ENCODE results near the gene PTPRF.
A peak's percentile ranks its signal among the peaks of the same experiment; 100 is the strongest.
"Not testable (repeated sequence)": the region's sequence is repeated elsewhere in the genome, so short reads cannot be mapped to it uniquely, and the experiment has no call there.

Gene PTPRF

DNA sequence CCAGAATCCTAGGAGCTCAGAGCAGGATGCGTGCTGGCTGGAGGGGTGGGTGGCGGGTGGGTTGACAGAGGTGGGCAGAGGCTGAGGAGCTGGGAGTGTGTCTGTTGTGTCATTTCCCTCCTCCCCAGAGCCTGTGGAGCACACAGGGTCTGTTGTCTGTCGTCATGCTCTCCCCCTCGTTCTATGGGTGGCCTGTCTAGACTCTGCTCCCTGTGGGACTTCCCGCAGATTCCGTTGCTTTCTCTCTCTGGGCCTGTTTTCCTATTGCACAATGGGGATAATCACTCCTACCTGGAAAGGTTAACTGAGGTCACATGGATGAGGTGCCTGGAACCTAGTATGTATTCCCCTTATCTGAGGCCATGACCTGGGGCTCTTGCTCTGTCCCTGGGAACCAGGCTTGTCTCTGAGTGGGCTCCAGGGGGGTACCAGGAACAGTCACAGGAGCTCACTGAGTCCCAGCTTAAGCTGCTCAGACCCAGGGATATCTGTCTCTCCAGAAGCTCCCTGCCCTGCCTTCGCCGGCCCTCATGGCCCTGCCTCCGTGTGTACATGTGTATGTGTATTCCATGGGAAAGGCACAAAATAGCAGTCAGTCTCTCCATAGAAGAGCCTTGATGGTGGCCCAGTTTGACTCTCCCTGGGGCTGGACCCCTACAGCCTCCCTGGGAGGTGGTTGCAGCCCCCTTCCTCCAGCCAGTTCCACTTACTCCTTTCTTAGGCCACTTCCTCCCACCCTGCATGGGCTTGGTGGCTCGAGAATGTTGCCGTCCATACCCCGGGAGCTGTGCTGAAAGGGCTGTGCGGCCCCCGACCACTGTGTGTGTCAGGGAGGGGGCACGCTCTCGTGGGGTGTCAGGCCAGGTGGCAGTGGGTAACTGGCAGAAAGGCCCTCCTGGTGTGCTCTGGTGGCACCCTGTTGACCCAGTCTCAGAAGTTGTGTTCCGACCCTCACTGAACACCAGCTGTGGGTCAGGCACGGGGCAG, 17.9 kb downstream of the PTPRF start:
- Mint-ChIP-seq H3K4me3 (no peak overlapping the region), H3K4me1 (peaks cover 7% of the 10 kb centered on the region), H3K9me3 (peaks cover 2% of the 10 kb centered on the region)

DNA sequence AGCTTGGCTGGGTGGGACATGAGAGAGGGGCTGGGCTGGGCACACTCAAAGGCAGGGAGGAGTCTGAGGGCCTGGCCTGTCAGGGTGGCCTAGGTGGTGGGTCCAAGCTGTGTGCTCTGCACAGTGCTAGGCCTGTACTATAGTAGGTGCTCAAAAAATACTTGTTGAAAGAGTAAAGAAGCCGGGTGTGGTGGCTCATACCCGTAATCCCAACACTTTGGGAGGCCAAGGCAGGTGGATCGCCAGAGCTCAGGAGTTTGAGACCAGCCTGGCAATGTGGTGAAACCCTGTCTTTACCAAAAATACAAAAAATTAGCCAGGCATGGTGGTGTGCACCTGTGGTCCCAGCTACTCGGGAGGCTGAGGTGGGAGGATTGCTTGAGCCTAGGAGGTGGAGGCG, 18.7 kb downstream of the PTPRF start:
- peak overlapping the region; percentile 60 for H3K4me3 Mint-ChIP-seq
- not testable (repeated sequence) for ATAC-seq (ENCODE audit: low read depth)

More for the DNA sequence above, 17.9 kb downstream of the PTPRF start:
- Mint-ChIP-seq H3K36me3 (no peaks in the 10 kb centered on the region), H3K27me3 (peaks cover 22% of the 10 kb centered on the region), H3K27ac (no peak overlapping the region)
- DNase-seq (ENCODE audit: low spot score in 2 of 2) (no peak), ATAC-seq (ENCODE audit: low read depth) (no peak)

DNA sequence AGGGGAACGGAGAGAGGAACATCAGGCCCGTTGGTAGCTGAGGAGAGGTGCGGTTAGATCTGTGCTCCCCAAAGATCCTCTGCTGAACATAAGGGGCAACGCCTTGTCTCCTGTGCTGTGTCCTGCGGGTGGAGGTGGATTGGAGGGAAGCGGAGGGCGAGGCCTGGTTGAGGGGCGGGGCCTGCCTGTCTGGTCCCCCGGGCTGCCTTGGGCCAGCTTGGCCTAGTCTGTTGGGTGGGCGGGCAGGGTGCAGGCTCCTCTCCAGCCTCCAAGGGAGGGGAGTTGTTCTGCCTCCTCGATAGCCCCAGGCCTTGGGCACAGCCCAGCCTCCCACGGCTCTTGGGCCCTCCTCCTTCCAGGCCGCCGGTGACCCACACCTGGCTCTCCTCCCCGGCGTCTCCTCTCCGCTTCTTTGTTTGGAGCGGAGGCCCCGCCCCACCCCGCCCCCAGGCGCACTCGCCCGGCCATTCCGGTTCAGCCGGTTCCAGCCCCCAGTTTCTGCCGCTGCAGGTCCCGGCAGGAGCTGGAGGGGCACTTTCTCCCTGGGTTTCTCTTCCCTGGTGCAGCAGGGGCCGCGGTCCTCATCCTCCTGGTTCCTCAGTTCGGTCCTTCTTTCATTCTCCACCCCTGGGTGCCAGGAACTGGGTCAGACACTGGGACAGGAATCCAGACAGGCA, 19.4 kb downstream of the PTPRF start:
- H3K9me3 Mint-ChIP-seq: peaks cover 2% of the 10 kb centered on the region
- ATAC-seq (ENCODE audit: low read depth) (peak; percentile 54), DNase-seq (ENCODE audit: low spot score in 2 of 2) (no peak)
- H3K4me3 Mint-ChIP-seq: peak overlapping the region; percentile 74
- peaks cover 7% of the 10 kb centered on the region for H3K4me1 Mint-ChIP-seq
- peak overlapping the region; percentile 60 for H3K27ac Mint-ChIP-seq
- H3K27me3 Mint-ChIP-seq: peaks cover 25% of the 10 kb centered on the region
- no peaks in the 10 kb centered on the region for H3K36me3 Mint-ChIP-seq

More for the DNA sequence above, 18.7 kb downstream of the PTPRF start:
- not testable (repeated sequence) for H3K36me3 Mint-ChIP-seq; H3K4me1 Mint-ChIP-seq; H3K9me3 Mint-ChIP-seq; H3K27ac Mint-ChIP-seq; DNase-seq (ENCODE audit: low spot score in 2 of 2)
- peaks cover 25% of the 10 kb centered on the region for H3K27me3 Mint-ChIP-seq

DNA sequence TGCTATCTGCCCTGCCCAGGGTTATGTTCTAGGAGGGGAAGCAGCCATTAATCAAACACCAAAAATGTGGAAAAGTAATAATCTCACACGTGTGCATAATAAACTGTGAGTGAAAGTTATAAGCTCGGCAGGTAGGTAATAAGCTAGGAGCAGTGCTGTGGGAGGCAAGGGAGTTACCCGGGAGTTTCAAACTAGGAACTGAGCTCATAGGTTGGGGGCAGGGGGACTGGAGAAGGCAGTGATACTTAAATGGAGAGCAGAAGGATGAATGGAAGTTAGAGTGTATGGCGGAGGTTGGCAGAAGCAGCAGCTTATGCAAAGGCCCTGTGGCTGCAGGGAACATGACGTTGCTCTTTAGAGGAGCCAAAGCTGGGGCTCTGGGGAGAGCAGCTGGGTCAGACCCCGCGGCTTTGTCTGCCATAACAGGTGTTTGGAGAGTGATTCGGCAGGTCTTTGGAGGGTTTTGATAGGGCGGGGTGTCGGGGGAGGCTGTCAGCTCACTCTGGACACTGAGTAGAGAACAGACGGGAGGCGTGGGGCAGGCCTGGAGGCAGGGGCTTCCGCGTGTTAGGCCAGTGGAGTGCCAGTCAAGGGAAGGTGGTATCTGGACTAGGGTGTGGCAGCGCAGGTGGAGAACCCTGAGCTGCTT, 20.0 kb downstream of the PTPRF start:
- H3K27ac Mint-ChIP-seq: peak overlapping the region; percentile 60
- H3K4me3 Mint-ChIP-seq: peak overlapping the region; percentile 74
- ATAC-seq (ENCODE audit: low read depth) (no peak), DNase-seq (ENCODE audit: low spot score in 2 of 2) (no peak)
- peaks cover 2% of the 10 kb centered on the region for H3K9me3 Mint-ChIP-seq
- H3K36me3 Mint-ChIP-seq: no peaks in the 10 kb centered on the region
- H3K27me3 Mint-ChIP-seq: peaks cover 25% of the 10 kb centered on the region
- peaks cover 7% of the 10 kb centered on the region for H3K4me1 Mint-ChIP-seq

DNA sequence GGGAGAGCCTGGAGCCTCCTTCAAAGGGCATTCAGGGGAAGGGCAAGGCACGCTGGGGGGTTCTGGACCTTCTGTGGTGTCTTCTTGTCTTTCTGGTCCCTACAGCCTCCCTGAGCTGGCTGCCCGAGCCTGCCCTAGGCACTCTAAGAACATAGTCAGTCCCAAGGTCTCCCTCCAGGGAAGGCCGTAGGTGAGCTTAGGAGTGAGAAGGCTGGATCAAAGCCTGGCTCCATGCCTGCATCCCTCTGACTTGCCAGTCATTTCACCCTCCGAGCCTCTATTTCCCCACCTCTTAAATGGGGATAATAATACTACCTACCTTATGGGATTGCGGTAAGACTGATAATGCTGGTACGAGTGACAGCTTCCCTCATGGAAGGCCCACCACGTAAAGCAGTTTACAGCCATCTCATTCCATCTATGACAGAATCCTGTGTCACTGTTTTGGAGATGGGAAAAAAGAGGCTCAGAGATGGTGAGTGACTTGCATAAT, 20.8 kb downstream of the PTPRF start:
- Mint-ChIP-seq H3K4me1 (peaks cover 7% of the 10 kb centered on the region), H3K36me3 (no peaks in the 10 kb centered on the region), H3K27ac (no peak overlapping the region), H3K9me3 (peaks cover 2% of the 10 kb centered on the region), H3K4me3 (no peak overlapping the region), H3K27me3 (peaks cover 25% of the 10 kb centered on the region)
- no peak for DNase-seq (ENCODE audit: low spot score in 2 of 2)
- ATAC-seq (ENCODE audit: low read depth): no peak

DNA sequence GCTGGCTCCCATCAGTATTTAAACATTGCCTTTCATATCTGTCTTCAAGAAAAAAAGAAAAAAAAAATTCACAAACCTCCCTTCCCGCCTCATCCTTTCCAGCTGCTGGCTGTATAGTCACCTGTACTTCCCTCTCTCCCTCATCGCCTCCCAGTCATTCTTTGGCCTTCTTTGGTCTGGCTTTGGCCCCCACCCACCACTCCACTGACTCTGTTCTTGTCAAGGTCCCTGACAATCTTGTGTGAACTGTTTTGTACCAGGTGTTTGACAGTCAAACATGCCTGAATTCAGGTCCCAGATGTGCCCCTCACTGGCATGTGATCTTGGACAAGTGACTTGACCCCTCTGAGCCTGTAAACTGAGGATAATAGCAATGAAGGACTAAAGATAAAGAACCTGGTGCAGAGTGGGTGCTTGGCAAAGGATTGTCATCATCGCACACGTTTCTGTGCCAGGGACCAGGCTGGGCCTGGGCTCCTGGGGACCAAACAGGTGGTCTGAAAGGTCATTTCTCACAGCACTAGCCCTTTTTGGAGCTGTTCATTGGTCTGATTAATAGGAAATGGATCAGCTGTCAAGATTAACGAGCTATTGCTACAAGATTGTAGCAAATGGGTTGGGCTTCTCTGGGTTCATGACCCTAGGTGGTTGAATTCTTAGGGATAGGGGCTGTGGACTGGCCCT, 21.5 kb downstream of the PTPRF start:
- Mint-ChIP-seq H3K9me3 (peaks cover 2% of the 10 kb centered on the region), H3K27ac (no peak overlapping the region), H3K4me3 (no peak overlapping the region), H3K4me1 (peaks cover 4% of the 10 kb centered on the region), H3K36me3 (no peaks in the 10 kb centered on the region), H3K27me3 (peaks cover 21% of the 10 kb centered on the region)
- ATAC-seq (ENCODE audit: low read depth): no peak
- DNase-seq (ENCODE audit: low spot score in 2 of 2): no peak

DNA sequence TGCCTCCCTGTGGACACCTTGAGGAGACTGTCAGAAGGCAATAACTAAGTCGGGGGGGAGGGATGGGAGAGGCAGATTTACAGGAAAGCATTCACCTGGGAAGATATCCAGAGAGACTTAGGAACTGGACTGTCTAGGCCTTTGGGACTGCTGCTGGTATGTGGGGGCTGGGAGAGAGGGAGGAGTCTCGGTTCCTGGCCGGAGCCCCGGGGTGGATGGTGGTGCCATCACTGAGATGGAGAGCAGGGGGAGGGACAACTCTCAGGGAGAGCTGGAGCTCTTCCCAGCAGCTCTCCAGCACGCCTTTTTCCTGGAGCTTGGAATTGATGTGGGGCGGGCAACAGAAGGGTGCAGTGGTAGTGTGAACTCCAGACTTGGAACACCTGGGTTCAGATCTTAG, 22.1 kb downstream of the PTPRF start:
- no peak overlapping the region for H3K27ac Mint-ChIP-seq
- H3K4me3 Mint-ChIP-seq: no peak overlapping the region

DNA sequence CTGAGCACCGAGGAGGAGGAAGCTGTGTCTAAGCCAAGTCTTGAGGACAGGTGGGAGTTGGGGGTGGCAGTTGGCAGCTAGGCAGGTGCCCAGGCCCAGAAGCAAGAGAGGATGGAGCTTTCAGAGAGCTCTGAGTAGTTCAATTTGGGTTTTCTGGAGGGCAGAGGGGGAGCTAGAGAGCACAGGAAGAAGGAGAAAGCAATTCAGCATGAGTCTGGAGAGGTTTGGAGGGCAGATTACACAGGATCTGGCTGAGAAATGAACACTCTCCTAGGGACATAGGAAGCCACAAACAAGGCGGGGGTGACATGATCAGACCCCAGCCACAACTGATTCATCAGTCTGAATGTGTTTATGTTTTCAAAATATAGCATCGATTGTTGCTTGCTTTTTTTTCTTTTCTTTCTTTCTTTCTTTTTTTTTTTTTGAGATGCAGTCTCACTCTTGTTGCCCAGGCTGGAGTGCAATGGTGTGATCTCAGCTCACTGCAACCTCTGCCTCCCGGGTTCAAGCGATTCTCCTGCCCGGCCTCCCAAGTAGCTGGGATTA, 23.8 kb downstream of the PTPRF start:
- peak; percentile 24 for ATAC-seq (ENCODE audit: low read depth)
- Mint-ChIP-seq H3K27ac (no peak overlapping the region), H3K36me3 (no peaks in the 10 kb centered on the region), H3K9me3 (peaks cover 2% of the 10 kb centered on the region), H3K4me1 (peaks cover 4% of the 10 kb centered on the region), H3K27me3 (peaks cover 15% of the 10 kb centered on the region), H3K4me3 (no peak overlapping the region)
- DNase-seq (ENCODE audit: low spot score in 2 of 2): no peak

More for the DNA sequence above, 22.1 kb downstream of the PTPRF start:
- no peak for DNase-seq (ENCODE audit: low spot score in 2 of 2)
- no peaks in the 10 kb centered on the region for H3K36me3 Mint-ChIP-seq
- H3K4me1 Mint-ChIP-seq: peaks cover 4% of the 10 kb centered on the region
- H3K9me3 Mint-ChIP-seq: peaks cover 2% of the 10 kb centered on the region
- H3K27me3 Mint-ChIP-seq: peaks cover 17% of the 10 kb centered on the region
- ATAC-seq (ENCODE audit: low read depth): no peak

DNA sequence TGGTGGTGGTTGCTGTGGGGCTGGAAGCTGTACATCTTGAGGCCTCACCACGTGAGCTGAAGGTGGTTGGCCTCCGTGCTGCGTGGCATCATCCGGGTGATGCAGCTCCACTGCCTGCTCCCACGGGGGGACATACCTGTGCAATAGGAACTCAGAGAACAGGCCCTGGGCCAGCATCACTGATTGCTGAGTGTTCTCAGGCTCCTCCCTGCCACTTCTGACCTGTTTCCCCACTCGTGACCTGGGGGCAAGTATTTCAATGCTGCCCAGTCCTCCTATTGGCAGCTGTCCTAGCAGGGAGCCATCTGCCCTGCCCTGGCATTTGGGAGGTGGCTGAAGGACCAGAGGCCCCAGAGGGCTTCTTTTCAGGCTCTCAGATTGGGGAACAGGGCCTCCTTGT, 26.1 kb downstream of the PTPRF start:
- ATAC-seq (ENCODE audit: low read depth) (no peak), DNase-seq (ENCODE audit: low spot score in 2 of 2) (no peak)
- H3K27ac Mint-ChIP-seq: no peak overlapping the region
- H3K4me3 Mint-ChIP-seq: no peak overlapping the region
- H3K9me3 Mint-ChIP-seq: no peaks in the 10 kb centered on the region
- no peaks in the 10 kb centered on the region for H3K4me1 Mint-ChIP-seq
- H3K27me3 Mint-ChIP-seq: peaks cover 7% of the 10 kb centered on the region
- no peaks in the 10 kb centered on the region for H3K36me3 Mint-ChIP-seq

DNA sequence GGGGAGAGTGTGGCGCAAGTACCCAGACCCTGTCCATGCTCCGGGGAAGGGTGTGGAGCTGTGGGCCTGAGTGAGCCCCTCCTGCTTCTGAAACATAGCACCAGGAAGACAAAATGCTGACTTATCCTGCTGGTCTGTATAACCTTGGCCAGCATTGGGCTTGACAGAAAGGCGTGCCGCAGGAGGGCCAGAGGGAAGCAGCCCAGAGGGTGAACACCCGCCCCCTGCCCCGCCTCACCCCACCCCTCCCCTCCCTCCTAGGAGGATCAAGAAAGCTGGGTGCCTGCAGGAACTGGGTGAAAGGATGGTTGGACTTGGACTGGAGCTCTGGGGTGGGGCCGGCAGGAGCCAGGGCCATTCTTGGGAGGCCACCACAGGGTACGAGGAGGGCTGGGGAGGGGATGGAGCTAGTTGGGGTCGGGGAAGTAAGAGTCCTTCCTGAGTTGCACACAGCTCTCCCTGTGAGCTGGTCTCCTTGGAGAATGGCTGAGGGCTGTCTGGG, 27.1 kb downstream of the PTPRF start:
- Mint-ChIP-seq H3K36me3 (no peaks in the 10 kb centered on the region), H3K27me3 (peaks cover 11% of the 10 kb centered on the region), H3K4me1 (no peaks in the 10 kb centered on the region), H3K9me3 (no peaks in the 10 kb centered on the region), H3K27ac (no peak overlapping the region), H3K4me3 (no peak overlapping the region)
- ATAC-seq (ENCODE audit: low read depth) (no peak), DNase-seq (ENCODE audit: low spot score in 2 of 2) (no peak)

DNA sequence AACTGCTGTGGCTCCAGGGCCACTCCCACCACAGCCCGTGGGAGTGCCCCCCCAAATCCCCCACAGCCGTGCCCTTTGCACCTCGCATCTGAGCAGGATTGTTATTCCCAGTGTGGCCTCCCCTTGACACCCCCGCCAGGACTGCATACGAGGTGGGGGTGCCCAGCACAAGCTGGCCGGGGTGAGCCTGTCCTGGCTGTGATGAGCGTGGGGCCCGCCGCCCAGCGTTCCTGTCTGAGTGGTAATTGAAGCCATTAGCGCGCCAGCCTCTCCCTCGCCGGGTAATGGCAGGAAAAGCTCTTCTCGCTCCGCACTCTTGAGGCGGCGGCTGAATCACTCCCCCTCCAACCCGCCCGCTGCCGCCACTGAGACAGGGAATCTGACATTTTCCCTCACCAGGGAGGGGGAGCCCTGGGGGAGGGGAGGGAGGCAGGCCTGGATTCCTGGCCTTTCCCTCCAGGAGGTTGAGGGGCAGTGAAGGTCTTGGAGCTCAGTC, 27.7 kb downstream of the PTPRF start:
- DNase-seq (ENCODE audit: low spot score in 2 of 2) (no peak), ATAC-seq (ENCODE audit: low read depth) (no peak)
- Mint-ChIP-seq H3K27me3 (peaks cover 13% of the 10 kb centered on the region), H3K4me3 (no peak overlapping the region), H3K9me3 (no peaks in the 10 kb centered on the region), H3K4me1 (no peaks in the 10 kb centered on the region), H3K36me3 (no peaks in the 10 kb centered on the region), H3K27ac (no peak overlapping the region)

DNA sequence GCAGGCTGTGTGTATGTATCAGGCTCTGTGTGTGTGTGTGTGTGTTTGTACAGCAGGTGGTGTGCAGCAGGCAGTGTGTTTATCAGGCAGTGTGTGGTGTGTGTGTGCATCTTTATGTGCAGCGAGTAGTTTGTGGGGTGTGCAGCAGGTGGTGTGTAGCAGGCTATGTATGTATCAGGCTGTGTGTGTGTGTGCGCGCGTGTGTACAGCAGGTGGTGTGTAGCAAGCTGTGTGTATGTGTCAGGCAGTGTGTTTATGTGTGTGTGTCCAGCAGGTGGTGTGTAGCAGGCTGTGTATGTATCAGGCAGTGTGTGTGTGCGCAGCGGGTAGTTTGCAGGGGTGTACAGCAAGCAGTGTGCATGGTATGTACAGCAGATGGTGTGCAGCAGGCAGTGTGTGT, 29.0 kb downstream of the PTPRF start:
- no peak for ATAC-seq (ENCODE audit: low read depth)
- peaks cover 14% of the 10 kb centered on the region for H3K27me3 Mint-ChIP-seq
- no peaks in the 10 kb centered on the region for H3K4me1 Mint-ChIP-seq
- H3K36me3 Mint-ChIP-seq: no peaks in the 10 kb centered on the region
- H3K27ac Mint-ChIP-seq: no peak overlapping the region
- H3K9me3 Mint-ChIP-seq: no peaks in the 10 kb centered on the region
- no peak overlapping the region for H3K4me3 Mint-ChIP-seq
- no peak for DNase-seq (ENCODE audit: low spot score in 2 of 2)

DNA sequence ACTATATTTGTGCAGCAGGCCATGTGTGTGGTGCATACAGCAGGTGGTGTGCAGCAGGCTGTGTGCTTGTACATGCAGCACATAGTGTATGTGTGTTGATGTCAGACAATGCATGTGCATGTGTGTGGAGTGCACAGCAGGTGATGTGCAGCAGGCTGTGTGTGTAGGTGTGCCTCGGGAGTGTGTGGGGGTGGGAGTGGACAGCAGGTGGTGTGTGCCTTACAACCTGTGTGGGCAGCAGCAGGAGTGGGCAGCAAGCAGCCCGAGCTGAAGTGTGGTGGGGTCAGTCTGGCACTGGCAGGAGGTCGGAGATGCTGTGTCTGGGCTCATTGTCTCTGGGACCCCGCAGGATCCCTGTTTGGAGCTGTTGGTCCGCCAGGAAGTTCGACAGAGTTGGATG, 29.6 kb downstream of the PTPRF start:
- Mint-ChIP-seq H3K4me1 (no peaks in the 10 kb centered on the region), H3K4me3 (no peak overlapping the region), H3K27ac (no peak overlapping the region), H3K27me3 (peaks cover 18% of the 10 kb centered on the region), H3K36me3 (no peaks in the 10 kb centered on the region), H3K9me3 (no peaks in the 10 kb centered on the region)
- ATAC-seq (ENCODE audit: low read depth): no peak
- DNase-seq (ENCODE audit: low spot score in 2 of 2): no peak
